ENCODE data around the gene OR4E2.

GRCh38 chr14:21612324-21612723 is 41.3 kb upstream of the OR4E2 start:
- TF ChIP-seq CTCF (IDR thresholded peaks at IDR 0.05; ENCODE audit: poor library complexity, severe bottlenecking) (no peak), EP300 (conservative IDR thresholded peaks at IDR 0.05; ENCODE audit: poor library complexity, severe bottlenecking) (no peak), POLR2AphosphoS5 (IDR thresholded peaks at IDR 0.05) (no peak), SMC3 (conservative IDR thresholded peaks at IDR 0.05; ENCODE audit: poor library complexity) (no peak)

Measured in neural cell (in vitro differentiated cells).